Cardiac septum (tissue), 1 donor: ENCODE results near the gene RALGDS. TPM values are rescaled to one million over a fixed set of nuclear protein-coding genes. Genes with fewer than 3 reads are reported as not detected.

Experiments
- DNase-seq: peaks from one replicate; pipeline ENCODE4 v3.0.0-alpha.2; 2020; ENCODE audit warnings: low spot score
- intact Hi-C: fragments of 100-400 bp; cut with DNase I; formaldehyde crosslinking; loops from one replicate; pipeline ENCODE4 v1.14.0; 2022
- total RNA-seq: library from RNA; stranded (reverse); fragmentation: NEBNext Ultra II Directional; extraction: Animal tissue kit (Norgen Biotek cat#: 25700); gene quantifications from one replicate; pipeline ENCODE4 v1.2.1, GENCODE V29; 2021
- donor health status: DM: no; HTN: no; CAD: no.

The RALGDS gene
- total RNA-seq, 1 donor from 2014 or later, result 23.9 TPM

GRCh38 chr9:133140174-133140505 lies 19.1 kb upstream of the RALGDS start:
- no peak for DNase-seq
- intact Hi-C loops, result no loop called here

GRCh38 chr9:133139246-133140173 lies 18.5 kb upstream of the RALGDS start:
- intact Hi-C loops, result loop anchor here (5.0 kb wide), 1 partner anchor 82 kb away; no protein-coding TSS in a partner anchor
- DNase-seq, result no peak

GRCh38 chr9:133137451-133138231 lies 16.6 kb upstream of the RALGDS start:
- DNase-seq, result no peak
- intact Hi-C loops, result loop anchor here (5.0 kb wide), 1 partner anchor 80 kb away; no protein-coding TSS in a partner anchor

- DNase-seq, result peak; percentile 84
- intact Hi-C loops, result loop anchor here (5.0 kb wide), 1 partner anchor 78 kb away; no protein-coding TSS in a partner anchor
Observed at GRCh38 chr9:133135146-133135745, 14.2 kb upstream of the RALGDS start.

- DNase-seq, result no peak
- intact Hi-C loops, result loop anchor here (5.0 kb wide), 1 partner anchor 77 kb away; no protein-coding TSS in a partner anchor
Observed at GRCh38 chr9:133134388-133135145, 13.5 kb upstream of the RALGDS start.

- intact Hi-C loops, result no loop called here
- peak; percentile 92 for DNase-seq
Observed at GRCh38 chr9:133133681-133134387, 12.8 kb upstream of the RALGDS start.

- DNase-seq, result no peak
- intact Hi-C loops, result no loop called here
Observed at GRCh38 chr9:133132174-133132573, 11.1 kb upstream of the RALGDS start.

- DNase-seq, result no peak
- intact Hi-C loops, result no loop called here
Observed at GRCh38 chr9:133131506-133131905, 10.5 kb upstream of the RALGDS start.

GRCh38 chr9:133130685-133131244 lies 9.7 kb upstream of the RALGDS start:
- DNase-seq, result no peak
- intact Hi-C loops, result no loop called here

- intact Hi-C loops, result no loop called here
- no peak for DNase-seq
Observed at GRCh38 chr9:133129001-133129795, 8.2 kb upstream of the RALGDS start.

- DNase-seq, result no peak
- intact Hi-C loops, result no loop called here
Observed at GRCh38 chr9:133128152-133128551, 7.1 kb upstream of the RALGDS start.

- intact Hi-C loops, result no loop called here
Observed at GRCh38 chr9:133127340-133127981, 6.4 kb upstream of the RALGDS start.

GRCh38 chr9:133126697-133127339 lies 5.8 kb upstream of the RALGDS start:
- intact Hi-C loops, result no loop called here
- no peak for DNase-seq

More at GRCh38 chr9:133127340-133127981, 6.4 kb upstream of the RALGDS start:
- DNase-seq, result no peak

- intact Hi-C loops, result no loop called here
- no peak for DNase-seq
Observed at GRCh38 chr9:133125941-133126696, 5.1 kb upstream of the RALGDS start.

GRCh38 chr9:133124907-133125275 lies 3.9 kb upstream of the RALGDS start:
- DNase-seq, result no peak
- intact Hi-C loops, result no loop called here
